Keratinocyte (primary cell): ENCODE measurements around the gene COL20A1. TPM values are rescaled to one million over a fixed set of nuclear protein-coding genes. Genes with fewer than 3 reads are reported as not detected.

Source experiments
- DNase-seq: peaks from one replicate; pipeline ENCODE4 v3.0.0-alpha.2; 2011; ENCODE audit warnings: low read depth, missing footprints, low spot score
- FAIRE-seq: peaks from 2 replicates; lab custom pipeline; 2011; peaks lifted over from hg19 to GRCh38; lab: Jason Lieb, UNC
- H2AFZ ChIP-seq: 2 replicates; pipeline ENCODE4 v1.6.0; 2012; ENCODE audit warnings: low read length, control low read depth, inconsistent platforms; ENCODE audit not compliant: control insufficient read depth
- H3K27ac ChIP-seq: 2 replicates; pipeline ENCODE4 v1.5.1; 2011; ENCODE audit warnings: low read length; ENCODE audit not compliant: control insufficient read depth, insufficient read depth
- H3K27me3 ChIP-seq: 3 replicates; pipeline ENCODE4 v1.6.0; 2011; ENCODE audit warnings: low read length; ENCODE audit not compliant: control insufficient read depth, insufficient read depth; ENCODE audit errors: extremely low read depth
- H3K36me3 ChIP-seq, 2 experiments: 2 replicates in 1 of 2; 3 replicates in 1 of 2; pipeline ENCODE4 v1.5.1; 2011; ENCODE audit warnings: low read length in 2 of 2, mild to moderate bottlenecking in 1 of 2; ENCODE audit not compliant: control insufficient read depth in 2 of 2, insufficient read depth in 2 of 2; ENCODE audit errors: extremely low read depth in 1 of 2
- H3K4me1 ChIP-seq: 3 replicates; pipeline ENCODE4 v1.5.1; 2011; ENCODE audit warnings: low read length; ENCODE audit not compliant: control insufficient read depth, insufficient read depth; ENCODE audit errors: extremely low read depth
- H3K4me2 ChIP-seq: 3 replicates; pipeline ENCODE4 v1.6.0; 2011; ENCODE audit warnings: low read depth, low read length; ENCODE audit not compliant: control insufficient read depth, insufficient read depth; ENCODE audit errors: extremely low read depth
- H3K4me3 ChIP-seq, 3 experiments: fragments of 200-600 bp in 1 of 3; sonication (generic) in 1 of 3; 2 replicates in 2 of 3; 3 replicates in 1 of 3; pipeline ENCODE4 v1.5.1; 2011 to 2016; ENCODE audit warnings: low read length in 3 of 3, mild to moderate bottlenecking in 3 of 3, control low read depth in 2 of 3, inconsistent platforms in 1 of 3, low read depth in 1 of 3, mixed read lengths in 1 of 3, mixed run types in 1 of 3, moderate library complexity in 1 of 3; ENCODE audit not compliant: control insufficient read depth in 2 of 3, insufficient read depth in 2 of 3; ENCODE audit errors: extremely low read depth in 1 of 3
- H3K79me2 ChIP-seq: 2 replicates; pipeline ENCODE4 v1.6.0; 2012; ENCODE audit warnings: low read length; ENCODE audit not compliant: control insufficient read depth, insufficient read depth
- H3K9ac ChIP-seq: 3 replicates; pipeline ENCODE4 v1.6.0; 2011; ENCODE audit warnings: low read length; ENCODE audit not compliant: control insufficient read depth, insufficient read depth; ENCODE audit errors: extremely low read depth
- H3K9me1 ChIP-seq: 3 replicates; pipeline ENCODE4 v1.6.0; 2011; ENCODE audit warnings: low read length; ENCODE audit not compliant: control insufficient read depth, insufficient read depth; ENCODE audit errors: extremely low read depth
- H3K9me3 ChIP-seq: 2 replicates; pipeline ENCODE4 v1.5.1; 2012; ENCODE audit warnings: low read depth, low read length; ENCODE audit not compliant: control insufficient read depth
- H4K20me1 ChIP-seq: 3 replicates; pipeline ENCODE4 v1.6.0; 2011; ENCODE audit warnings: low read length; ENCODE audit not compliant: control insufficient read depth, insufficient read depth; ENCODE audit errors: extremely low read depth
- EZH2 ChIP-seq: IDR thresholded peaks from one replicate; pipeline ENCODE4 v1.6.1; 2012; ENCODE audit warnings: inconsistent platforms, mild to moderate bottlenecking, low read length, moderate library complexity
- dilution Hi-C: fragments of 300-500 bp; cut with MboI; formaldehyde crosslinking; loops from one replicate; pipeline ENCODE4 v1.7.0; 2020; ENCODE audit warnings: low sequenced_read_pairs; ENCODE audit not compliant: extremely low pct_ligation_motif_present
- polyA plus RNA-seq, 5 experiments: library from polyadenylated mRNA; depleted of rRNA in 3 of 5; stranded (reverse) in 3 of 5; stranded (forward) in 1 of 5; unstranded in 1 of 5; fragments of >200 nt; gene quantifications; 1 replicate in 1 of 5; 2 replicates in 3 of 5; 3 replicates in 1 of 5; pipeline versions ENCODE4 v1.2.1 to v1.2.3, GENCODE V29; 2011 to 2012; ENCODE audit warnings: missing spikeins in 2 of 5, low read depth in 1 of 5, low replicate concordance in 1 of 5
- TF ChIP-seq, protein P1 (sequence below), 3 experiments: IDR thresholded peaks in 1 of 3; conservative IDR thresholded peaks in 1 of 3; optimal IDR thresholded peaks in 1 of 3; 2 replicates in 2 of 3; 3 replicates in 1 of 3; pipeline versions ENCODE3 to v1.5.1; 2011; ENCODE audit warnings: low read length in 3 of 3, mild to moderate bottlenecking in 3 of 3, moderate library complexity in 2 of 3, control low read depth in 1 of 3, inconsistent platforms in 1 of 3; ENCODE audit not compliant: insufficient read depth in 2 of 3; ENCODE audit errors: extremely low read depth in 1 of 3

COL20A1 gene
- polyA plus RNA-seq, 1 donor (not counting 4 experiments of a cell fraction or from before 2014, with no cell fraction given) = not detected

DNA sequence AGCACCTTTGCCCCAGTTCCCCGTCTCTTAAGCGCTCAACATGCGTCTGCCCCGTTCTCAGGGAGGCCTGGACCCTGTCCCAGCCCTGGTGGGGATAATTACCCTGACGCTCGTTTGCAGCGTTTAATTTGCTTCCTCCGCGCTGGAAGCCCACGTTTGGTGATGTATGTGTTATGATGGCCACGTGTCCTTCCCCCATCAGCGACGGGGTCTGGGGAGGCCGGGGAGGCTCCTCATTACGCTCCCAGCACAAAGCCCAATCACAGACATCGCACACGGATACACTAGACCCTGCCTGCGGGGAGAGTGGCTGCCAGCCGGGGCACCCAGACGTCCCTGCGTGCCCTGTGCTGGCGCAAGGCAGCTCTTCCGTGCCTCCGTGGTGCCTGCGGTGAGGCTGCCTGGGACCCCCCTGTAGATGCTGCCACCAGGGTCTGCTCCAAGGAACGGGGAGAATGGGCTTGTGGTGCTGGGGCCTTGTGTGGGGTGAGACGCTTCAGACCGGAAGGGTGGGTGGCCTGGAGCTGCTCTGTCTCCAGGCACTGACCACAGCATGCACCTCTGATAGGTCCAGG, 78.4 kb downstream of the COL20A1 start:
- Histone ChIP-seq H3K79me2 (no peaks in the 10 kb centered on the region), H3K4me1 (no peaks in the 10 kb centered on the region), H3K4me3 (no peak overlapping the region), H3K9ac (no peak overlapping the region), H4K20me1 (no peaks in the 10 kb centered on the region), H3K9me1 (no peaks in the 10 kb centered on the region), H3K27ac (no peak overlapping the region), H3K36me3 (no peaks in the 10 kb centered on the region), H2AFZ (no peak overlapping the region), H3K9me3 (no peaks in the 10 kb centered on the region), H3K27me3 (peaks cover 19% of the 10 kb centered on the region), H3K4me2 (no peak overlapping the region)
- dilution Hi-C loops = no loop called here
- no peak for TF ChIP-seq EZH2
- TF ChIP-seq, protein P1, sequence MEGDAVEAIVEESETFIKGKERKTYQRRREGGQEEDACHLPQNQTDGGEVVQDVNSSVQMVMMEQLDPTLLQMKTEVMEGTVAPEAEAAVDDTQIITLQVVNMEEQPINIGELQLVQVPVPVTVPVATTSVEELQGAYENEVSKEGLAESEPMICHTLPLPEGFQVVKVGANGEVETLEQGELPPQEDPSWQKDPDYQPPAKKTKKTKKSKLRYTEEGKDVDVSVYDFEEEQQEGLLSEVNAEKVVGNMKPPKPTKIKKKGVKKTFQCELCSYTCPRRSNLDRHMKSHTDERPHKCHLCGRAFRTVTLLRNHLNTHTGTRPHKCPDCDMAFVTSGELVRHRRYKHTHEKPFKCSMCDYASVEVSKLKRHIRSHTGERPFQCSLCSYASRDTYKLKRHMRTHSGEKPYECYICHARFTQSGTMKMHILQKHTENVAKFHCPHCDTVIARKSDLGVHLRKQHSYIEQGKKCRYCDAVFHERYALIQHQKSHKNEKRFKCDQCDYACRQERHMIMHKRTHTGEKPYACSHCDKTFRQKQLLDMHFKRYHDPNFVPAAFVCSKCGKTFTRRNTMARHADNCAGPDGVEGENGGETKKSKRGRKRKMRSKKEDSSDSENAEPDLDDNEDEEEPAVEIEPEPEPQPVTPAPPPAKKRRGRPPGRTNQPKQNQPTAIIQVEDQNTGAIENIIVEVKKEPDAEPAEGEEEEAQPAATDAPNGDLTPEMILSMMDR (optimal IDR thresholded peaks at IDR 0.05 in 1 of 3, IDR thresholded peaks at IDR 0.05 in 1 of 3, conservative IDR thresholded peaks at IDR 0.05 in 1 of 3; ENCODE audit: extremely low read depth in 1 of 3, insufficient read depth in 2 of 3, low read length in 3 of 3) = no peak
- DNase-seq (no peak), FAIRE-seq (no peak)

DNA sequence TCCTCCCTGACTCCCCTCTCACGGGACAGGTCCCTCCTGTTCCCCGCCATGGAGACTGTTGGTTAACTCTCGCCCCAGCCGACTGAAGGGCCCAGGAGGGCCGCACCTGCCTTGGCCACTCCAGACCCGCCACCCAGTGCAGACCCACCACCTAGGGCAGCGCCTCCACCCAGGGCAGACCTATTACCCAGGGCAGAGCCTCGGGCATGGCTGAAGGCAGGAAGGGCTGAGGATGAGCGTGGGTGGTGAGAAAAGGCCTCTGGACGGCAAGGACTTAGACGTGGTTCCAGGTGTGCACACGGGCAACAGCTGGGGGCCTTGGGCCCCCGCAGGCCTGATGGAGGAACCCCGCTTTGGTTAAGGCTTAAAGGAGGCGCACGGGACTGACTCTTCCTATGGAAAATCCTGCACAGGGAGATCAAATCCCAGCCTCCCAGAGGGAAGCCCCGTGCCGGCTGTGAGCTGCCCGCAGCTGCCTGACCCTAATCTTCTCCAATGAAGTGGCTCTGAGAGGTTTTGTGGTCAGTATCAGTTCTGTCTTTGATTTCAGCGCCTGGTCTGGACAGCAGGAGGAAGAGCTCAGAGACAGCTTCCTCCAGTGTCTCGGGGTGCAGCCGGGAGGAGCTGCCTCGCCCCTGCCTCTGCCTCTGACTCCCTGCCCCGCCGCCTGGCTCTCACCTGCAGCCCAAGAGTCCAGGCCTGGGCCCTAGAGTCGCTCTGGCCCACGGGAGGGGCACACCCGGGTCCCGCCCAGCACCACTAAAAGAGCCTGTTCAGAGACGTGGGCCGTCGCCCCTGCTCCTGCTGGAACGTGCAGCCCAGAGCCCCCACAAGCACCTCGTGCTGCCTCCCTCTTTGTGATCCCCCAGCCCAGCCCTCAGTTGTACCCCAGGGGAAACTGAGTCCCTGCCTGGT, 80.2 kb downstream of the COL20A1 start:
- H3K4me2 ChIP-seq = no peak overlapping the region
- no peaks in the 10 kb centered on the region for H3K9me1 ChIP-seq
- no peak for DNase-seq
- H3K27ac ChIP-seq = no peak overlapping the region
- no peaks in the 10 kb centered on the region for H3K79me2 ChIP-seq
- H4K20me1 ChIP-seq = no peaks in the 10 kb centered on the region
- dilution Hi-C loops = no loop called here
- H2AFZ ChIP-seq = no peak overlapping the region
- no peak for FAIRE-seq
- H3K9ac ChIP-seq = no peak overlapping the region
- TF ChIP-seq EZH2 = no peak
- TF ChIP-seq, protein P1 (optimal IDR thresholded peaks at IDR 0.05 in 1 of 3, IDR thresholded peaks at IDR 0.05 in 1 of 3, conservative IDR thresholded peaks at IDR 0.05 in 1 of 3; ENCODE audit: extremely low read depth in 1 of 3, insufficient read depth in 2 of 3, low read length in 3 of 3) = no peak
- H3K4me1 ChIP-seq = no peaks in the 10 kb centered on the region
- no peak overlapping the region for H3K4me3 ChIP-seq
- H3K9me3 ChIP-seq = no peaks in the 10 kb centered on the region
- peaks cover 38% of the 10 kb centered on the region for H3K27me3 ChIP-seq
- no peaks in the 10 kb centered on the region for H3K36me3 ChIP-seq
